GM19397 (cell line): ENCODE data around the gene HOXB2.
A peak's percentile ranks its signal among the peaks of the same experiment; 100 is the strongest.

Source experiments
- ATAC-seq: cut with Tn5 transposase; IDR thresholded peaks from one replicate; pipeline ENCODE4 v1.9.1; 2021; ENCODE audit warnings: mild to moderate bottlenecking, moderate library complexity; ENCODE audit not compliant: unreplicated experiment

Gene HOXB2

GRCh38 chr17:48579471-48579759 is 34.5 kb upstream of the HOXB2 start:
- no peak for ATAC-seq

GRCh38 chr17:48578616-48579470 is 33.9 kb upstream of the HOXB2 start:
- ATAC-seq, result peak; percentile 25

GRCh38 chr17:48577946-48578615 is 33.2 kb upstream of the HOXB2 start, which contains the start of gene HOXB4:
Gene HOXB4 (minus strand): TSS chr17:48578350. CDS start chr17:48578319, 31 bp downstream.
- ATAC-seq, result peak; percentile 50

GRCh38 chr17:48577330-48577945 is 32.5 kb upstream of the HOXB2 start:
- peak; percentile 7 for ATAC-seq

- ATAC-seq, result no peak
Measured at GRCh38 chr17:48576479-48577309, 31.8 kb upstream of the HOXB2 start.

- ATAC-seq, result no peak
Measured at GRCh38 chr17:48575673-48576478, 31.0 kb upstream of the HOXB2 start.

GRCh38 chr17:48575066-48575582 is 30.2 kb upstream of the HOXB2 start:
- no peak for ATAC-seq

GRCh38 chr17:48574505-48575065 is 29.7 kb upstream of the HOXB2 start:
- no peak for ATAC-seq

GRCh38 chr17:48571826-48572417 is 27.0 kb upstream of the HOXB2 start:
- no peak for ATAC-seq

- no peak for ATAC-seq
Measured at GRCh38 chr17:48571024-48571818, 26.3 kb upstream of the HOXB2 start.

GRCh38 chr17:48570325-48571023 is 25.6 kb upstream of the HOXB2 start:
- ATAC-seq, result no peak

GRCh38 chr17:48569674-48570324 is 24.9 kb upstream of the HOXB2 start:
- ATAC-seq, result no peak

GRCh38 chr17:48569240-48569582 is 24.3 kb upstream of the HOXB2 start:
- no peak for ATAC-seq

GRCh38 chr17:48568499-48569239 is 23.8 kb upstream of the HOXB2 start:
- ATAC-seq, result no peak

GRCh38 chr17:48567646-48568354 is 22.9 kb upstream of the HOXB2 start:
- no peak for ATAC-seq

- ATAC-seq, result no peak
Measured at GRCh38 chr17:48567209-48567608, 22.3 kb upstream of the HOXB2 start.
